Measurements from ENCODE around the gene HOXB8.

GRCh38 chr17:48601539-48602425, 13.3 kb downstream of the HOXB8 start:
- TF ChIP-seq CTCF (IDR thresholded peaks at IDR 0.05 in 2 of 3, conservative IDR thresholded peaks at IDR 0.05 in 1 of 3; ENCODE audit: control insufficient read depth in 2 of 3, extremely low read depth in 1 of 3, insufficient read depth in 1 of 3, low read depth in 3 of 3, low read length in 3 of 3) (no peak), TAF1 (IDR thresholded peaks at IDR 0.05; ENCODE audit: borderline replicate concordance, low read depth, low read length) (no peak), TCF3 (IDR thresholded peaks at IDR 0.05; ENCODE audit: borderline replicate concordance, insufficient read depth, low read depth, low read length) (no peak), BHLHE40 (IDR thresholded peaks at IDR 0.05; ENCODE audit: borderline replicate concordance in 1 of 2, low read depth in 2 of 2, low read length in 1 of 2) (no peak), YY1 (IDR thresholded peaks at IDR 0.05; ENCODE audit: low read depth, low read length) (no peak), EP300 (IDR thresholded peaks at IDR 0.05; ENCODE audit: borderline replicate concordance in 1 of 2, control insufficient read depth in 1 of 2, low read depth in 2 of 2, low read length in 2 of 2) (no peak), RELB (IDR thresholded peaks at IDR 0.05; ENCODE audit: low read depth) (no peak)
